GM12878 (cell line): ENCODE measurements around the gene AGPAT2.

Experiments
- CHD2 ChIP-seq: IDR thresholded peaks from 2 replicates; pipeline ENCODE4 v1.6.1; 2011; ENCODE audit warnings: low read depth, low read length, improper control_type of control experiment, borderline replicate concordance
- DPF2 ChIP-seq: fragments of 450-650 bp; IDR thresholded peaks from 2 replicates; pipeline ENCODE4 v1.6.1; 2017; ENCODE audit warnings: mild to moderate bottlenecking
- MYC ChIP-seq: IDR thresholded peaks from 2 replicates; pipeline ENCODE4 v1.6.1; 2011; ENCODE audit warnings: mild to moderate bottlenecking, low read length, moderate library complexity, inconsistent platforms; ENCODE audit not compliant: insufficient read depth, insufficient replicate concordance, insufficient read length, severe bottlenecking
- PBX3 ChIP-seq: IDR thresholded peaks from 2 replicates; pipeline ENCODE4 v1.6.1; 2011; ENCODE audit warnings: mild to moderate bottlenecking, low read depth, low read length, moderate library complexity; ENCODE audit not compliant: insufficient replicate concordance
- POLR2A ChIP-seq: IDR thresholded peaks from 2 replicates; pipeline ENCODE4 v1.6.1; 2011; ENCODE audit warnings: low read depth, mild to moderate bottlenecking, low read length
- POLR2AphosphoS5 ChIP-seq: IDR thresholded peaks from 2 replicates; pipeline ENCODE4 v1.6.1; 2011; ENCODE audit warnings: mild to moderate bottlenecking, low read length, inconsistent platforms
- RAD51 ChIP-seq: fragments of 450-650 bp; IDR thresholded peaks from 2 replicates; pipeline ENCODE4 v1.6.1; 2016; ENCODE audit warnings: moderate library complexity, mild to moderate bottlenecking, inconsistent platforms
- SIN3A ChIP-seq: IDR thresholded peaks from 2 replicates; pipeline ENCODE4 v1.6.1; 2012; ENCODE audit warnings: low read depth, low read length, improper control_type of control experiment
- SREBF2 ChIP-seq: IDR thresholded peaks from 2 replicates; pipeline ENCODE4 v1.6.1; 2012; ENCODE audit warnings: mild to moderate bottlenecking, low read length
- TAF1 ChIP-seq: IDR thresholded peaks from 2 replicates; pipeline ENCODE4 v1.6.1; 2011; ENCODE audit warnings: mild to moderate bottlenecking, low read depth, low read length, borderline replicate concordance
- USF2 ChIP-seq: IDR thresholded peaks from 2 replicates; pipeline ENCODE4 v1.6.1; 2011; ENCODE audit warnings: low read depth, low read length, improper control_type of control experiment, borderline replicate concordance
- TF ChIP-seq, protein P1 (sequence below), 3 experiments: IDR thresholded peaks in 2 of 3; conservative IDR thresholded peaks in 1 of 3; 2 replicates each; pipeline ENCODE4 v1.5.1; 2011; ENCODE audit warnings: low read depth in 3 of 3, low read length in 3 of 3, mild to moderate bottlenecking in 3 of 3, control low read depth in 2 of 3, moderate library complexity in 2 of 3, inconsistent platforms in 1 of 3, mixed read lengths in 1 of 3; ENCODE audit not compliant: control insufficient read depth in 2 of 3, insufficient read depth in 1 of 3; ENCODE audit errors: extremely low read depth in 1 of 3

DNA sequence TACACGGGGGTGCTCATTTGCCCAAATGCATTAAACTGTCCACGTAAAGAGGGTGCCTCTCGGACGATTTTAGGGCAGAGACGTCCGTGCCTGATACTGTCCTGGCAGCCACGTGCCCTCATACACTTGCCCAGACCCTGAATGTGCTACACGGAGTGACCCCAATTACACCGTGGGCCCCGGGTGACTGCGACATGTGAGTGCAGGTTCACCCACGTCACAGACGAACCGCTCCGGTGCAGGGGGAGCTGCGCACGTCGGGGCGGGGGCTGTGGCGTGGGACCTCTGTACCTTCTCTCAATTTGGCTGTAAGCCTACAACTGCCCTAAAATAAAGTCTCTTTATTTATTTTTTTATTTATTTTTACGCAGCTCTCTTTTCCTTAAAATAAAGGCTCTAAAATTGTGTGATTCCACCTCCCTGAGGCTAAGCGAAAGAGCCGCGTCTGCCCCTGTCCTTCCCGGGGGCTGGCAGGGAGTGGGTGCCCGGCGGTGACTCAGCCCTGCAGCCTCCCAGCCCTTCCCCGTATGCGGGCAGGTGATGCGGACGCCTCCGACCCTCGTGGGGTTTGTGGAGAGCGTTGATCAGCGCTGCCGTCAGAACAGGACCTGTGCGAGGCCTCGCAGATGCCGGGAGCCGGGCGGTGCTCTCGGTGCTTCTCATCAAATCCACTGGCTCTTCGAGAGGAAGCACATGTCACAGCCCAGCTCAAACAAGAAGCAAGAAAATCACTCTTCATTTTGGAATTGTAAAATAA is 33.8 kb downstream of the AGPAT2 start:
- TF ChIP-seq, protein P1, sequence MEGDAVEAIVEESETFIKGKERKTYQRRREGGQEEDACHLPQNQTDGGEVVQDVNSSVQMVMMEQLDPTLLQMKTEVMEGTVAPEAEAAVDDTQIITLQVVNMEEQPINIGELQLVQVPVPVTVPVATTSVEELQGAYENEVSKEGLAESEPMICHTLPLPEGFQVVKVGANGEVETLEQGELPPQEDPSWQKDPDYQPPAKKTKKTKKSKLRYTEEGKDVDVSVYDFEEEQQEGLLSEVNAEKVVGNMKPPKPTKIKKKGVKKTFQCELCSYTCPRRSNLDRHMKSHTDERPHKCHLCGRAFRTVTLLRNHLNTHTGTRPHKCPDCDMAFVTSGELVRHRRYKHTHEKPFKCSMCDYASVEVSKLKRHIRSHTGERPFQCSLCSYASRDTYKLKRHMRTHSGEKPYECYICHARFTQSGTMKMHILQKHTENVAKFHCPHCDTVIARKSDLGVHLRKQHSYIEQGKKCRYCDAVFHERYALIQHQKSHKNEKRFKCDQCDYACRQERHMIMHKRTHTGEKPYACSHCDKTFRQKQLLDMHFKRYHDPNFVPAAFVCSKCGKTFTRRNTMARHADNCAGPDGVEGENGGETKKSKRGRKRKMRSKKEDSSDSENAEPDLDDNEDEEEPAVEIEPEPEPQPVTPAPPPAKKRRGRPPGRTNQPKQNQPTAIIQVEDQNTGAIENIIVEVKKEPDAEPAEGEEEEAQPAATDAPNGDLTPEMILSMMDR (IDR thresholded peaks at IDR 0.05 in 2 of 3, conservative IDR thresholded peaks at IDR 0.05 in 1 of 3; ENCODE audit: control insufficient read depth in 2 of 3, extremely low read depth in 1 of 3, insufficient read depth in 1 of 3, low read depth in 3 of 3, low read length in 3 of 3), result no peak
- TF ChIP-seq TAF1, result no peak
- TF ChIP-seq POLR2A, result no peak
- TF ChIP-seq POLR2AphosphoS5, result no peak
- TF ChIP-seq PBX3, result no peak
- TF ChIP-seq DPF2, result no peak
- no peak for TF ChIP-seq MYC
- no peak for TF ChIP-seq RAD51
- TF ChIP-seq SIN3A, result no peak
- no peak for TF ChIP-seq SREBF2
- TF ChIP-seq CHD2, result no peak
- TF ChIP-seq USF2, result no peak
